Activated CD8-positive, alpha-beta T cell treated with anti-CD3 and anti-CD28 coated beads for 36 hours (primary cell): Measurements from ENCODE around the gene TBATA. TPM values are rescaled to one million over a fixed set of nuclear protein-coding genes. Genes with fewer than 3 reads are reported as not detected.

Source experiments
- ATAC-seq: fragments of 200-7000 bp; cut with Tn5 transposase; one replicate; pipeline ENCODE4 v1.10.0; 2021; ENCODE audit warnings: mild to moderate bottlenecking, moderate library complexity
- CTCF ChIA-PET: fragments of 350-600 bp; sonication (Branson Sonifier 250); formaldehyde crosslinking; loops from one replicate; lab custom pipeline; 2021; ENCODE audit warnings: antibody characterized with exemption; lab: Charles Lee
- POLR2A ChIA-PET: fragments of 350-600 bp; sonication (Branson Sonifier 250); formaldehyde crosslinking; loops from one replicate; lab custom pipeline; 2021; ENCODE audit warnings: antibody characterized with exemption; lab: Charles Lee
- DNase-seq: peaks from one replicate; pipeline ENCODE4 v3.0.0-alpha.2; 2020
- H3K27ac Mint-ChIP-seq: one replicate; pipeline ENCODE4 v1.8.0; 2021; ENCODE audit warnings: mild to moderate bottlenecking, mixed read lengths
- H3K27me3 Mint-ChIP-seq: one replicate; pipeline ENCODE4 v1.8.0; 2021; ENCODE audit warnings: mixed read lengths
- H3K36me3 Mint-ChIP-seq: one replicate; pipeline ENCODE4 v1.8.0; 2021; ENCODE audit warnings: low read depth, mixed read lengths
- H3K4me1 Mint-ChIP-seq: one replicate; pipeline ENCODE4 v1.8.0; 2021; ENCODE audit warnings: low read depth, mixed read lengths
- H3K4me3 Mint-ChIP-seq: one replicate; pipeline ENCODE4 v1.8.0; 2021; ENCODE audit warnings: mild to moderate bottlenecking, moderate library complexity, mixed read lengths
- H3K9me3 Mint-ChIP-seq: one replicate; pipeline ENCODE4 v1.8.0; 2021; ENCODE audit warnings: mixed read lengths
- intact Hi-C: fragments of 100-400 bp; cut with micrococcal nuclease; formaldehyde crosslinking; loops from one replicate; pipeline ENCODE4 v1.10.0; 2022
- total RNA-seq, 2 experiments: library from RNA; stranded (reverse); gene quantifications; one replicate each; pipeline ENCODE4 v1.2.3, GENCODE V29; 2021
- TF ChIP-seq, protein P1 (sequence below): fragments of 200-600 bp; IDR thresholded peaks from one replicate; pipeline ENCODE4 v1.8.0; 2022; ENCODE audit warnings: antibody characterized with exemption, mild to moderate bottlenecking

Gene TBATA
- total RNA-seq, 2 experiments from 2014 or later, result not detected

DNA sequence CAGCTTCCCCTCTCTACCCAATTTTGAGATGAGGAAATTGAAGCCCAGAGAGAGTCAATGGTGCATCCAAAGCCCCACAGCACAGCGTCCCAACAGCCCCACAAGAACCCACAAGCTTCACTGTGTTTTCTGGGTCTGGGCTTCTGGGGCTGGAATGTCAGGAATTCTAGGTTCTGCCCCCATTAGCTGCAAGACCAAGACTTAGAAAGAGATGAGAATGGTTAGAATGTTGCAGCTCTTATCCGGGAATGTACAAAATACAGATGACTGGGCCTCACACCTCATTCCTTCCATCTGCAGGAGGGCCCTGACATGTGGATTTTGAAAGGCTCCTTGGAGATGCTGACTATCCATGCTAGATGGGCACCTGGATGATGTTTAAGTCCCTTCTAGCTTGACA lies 24.5 kb upstream of the TBATA start:
- intact Hi-C loops, result no loop called here
- CTCF ChIA-PET, result interaction anchor here (1.7 kb wide), 1 partner anchor 51 kb away, joined by 5 read pairs; no protein-coding TSS in a partner anchor

DNA sequence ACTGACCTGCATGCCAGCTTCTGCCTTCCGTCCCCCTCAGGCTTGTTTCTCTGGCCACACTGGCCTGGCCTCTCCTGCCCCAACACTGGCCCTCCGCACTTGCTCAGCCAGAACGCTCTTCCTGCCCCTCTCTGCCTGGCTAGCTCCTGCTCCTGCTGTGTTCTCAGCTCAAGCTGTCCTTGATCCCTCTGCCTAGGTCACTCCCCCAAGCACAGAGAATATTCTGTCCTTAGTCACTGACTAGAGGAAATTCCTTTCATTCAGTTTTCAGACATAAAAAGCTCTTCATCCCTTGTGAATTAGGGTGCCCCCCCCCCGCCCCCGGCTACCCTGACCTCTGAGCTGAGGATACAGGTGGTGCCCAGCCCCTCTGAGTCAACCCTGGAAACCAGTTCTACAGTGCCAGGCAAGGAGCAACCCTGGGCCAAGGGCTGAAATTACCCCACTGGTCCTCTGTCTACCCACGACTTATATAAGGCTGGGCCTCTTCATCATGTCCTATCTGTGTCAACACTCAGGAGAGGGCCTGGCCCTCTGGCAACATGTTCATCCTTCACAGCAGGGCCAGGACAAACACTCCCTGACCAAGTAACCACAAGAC lies 23.9 kb upstream of the TBATA start:
- H3K9me3 Mint-ChIP-seq, result no peaks in the 10 kb centered on the region
- H3K36me3 Mint-ChIP-seq, result no peaks in the 10 kb centered on the region
- CTCF ChIA-PET, result interaction anchor here (1.7 kb wide), 1 partner anchor 50 kb away, joined by 5 read pairs; no protein-coding TSS in a partner anchor
- ATAC-seq, result no peak
- TF ChIP-seq, protein P1, sequence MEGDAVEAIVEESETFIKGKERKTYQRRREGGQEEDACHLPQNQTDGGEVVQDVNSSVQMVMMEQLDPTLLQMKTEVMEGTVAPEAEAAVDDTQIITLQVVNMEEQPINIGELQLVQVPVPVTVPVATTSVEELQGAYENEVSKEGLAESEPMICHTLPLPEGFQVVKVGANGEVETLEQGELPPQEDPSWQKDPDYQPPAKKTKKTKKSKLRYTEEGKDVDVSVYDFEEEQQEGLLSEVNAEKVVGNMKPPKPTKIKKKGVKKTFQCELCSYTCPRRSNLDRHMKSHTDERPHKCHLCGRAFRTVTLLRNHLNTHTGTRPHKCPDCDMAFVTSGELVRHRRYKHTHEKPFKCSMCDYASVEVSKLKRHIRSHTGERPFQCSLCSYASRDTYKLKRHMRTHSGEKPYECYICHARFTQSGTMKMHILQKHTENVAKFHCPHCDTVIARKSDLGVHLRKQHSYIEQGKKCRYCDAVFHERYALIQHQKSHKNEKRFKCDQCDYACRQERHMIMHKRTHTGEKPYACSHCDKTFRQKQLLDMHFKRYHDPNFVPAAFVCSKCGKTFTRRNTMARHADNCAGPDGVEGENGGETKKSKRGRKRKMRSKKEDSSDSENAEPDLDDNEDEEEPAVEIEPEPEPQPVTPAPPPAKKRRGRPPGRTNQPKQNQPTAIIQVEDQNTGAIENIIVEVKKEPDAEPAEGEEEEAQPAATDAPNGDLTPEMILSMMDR, result no peak
- POLR2A ChIA-PET, result no interaction called here
- peaks cover 5% of the 10 kb centered on the region for H3K27me3 Mint-ChIP-seq
- intact Hi-C loops, result no loop called here
- no peak for DNase-seq
- no peak overlapping the region for H3K4me3 Mint-ChIP-seq
- no peaks in the 10 kb centered on the region for H3K4me1 Mint-ChIP-seq
- no peak overlapping the region for H3K27ac Mint-ChIP-seq

More for the DNA sequence above, 24.5 kb upstream of the TBATA start:
- Mint-ChIP-seq H3K36me3 (no peaks in the 10 kb centered on the region), H3K9me3 (no peaks in the 10 kb centered on the region), H3K27ac (no peak overlapping the region), H3K4me3 (no peak overlapping the region), H3K27me3 (peaks cover 5% of the 10 kb centered on the region), H3K4me1 (peaks cover 6% of the 10 kb centered on the region)
- ATAC-seq, result no peak
- POLR2A ChIA-PET, result no interaction called here
- no peak for DNase-seq
- TF ChIP-seq, protein P1, result no peak

DNA sequence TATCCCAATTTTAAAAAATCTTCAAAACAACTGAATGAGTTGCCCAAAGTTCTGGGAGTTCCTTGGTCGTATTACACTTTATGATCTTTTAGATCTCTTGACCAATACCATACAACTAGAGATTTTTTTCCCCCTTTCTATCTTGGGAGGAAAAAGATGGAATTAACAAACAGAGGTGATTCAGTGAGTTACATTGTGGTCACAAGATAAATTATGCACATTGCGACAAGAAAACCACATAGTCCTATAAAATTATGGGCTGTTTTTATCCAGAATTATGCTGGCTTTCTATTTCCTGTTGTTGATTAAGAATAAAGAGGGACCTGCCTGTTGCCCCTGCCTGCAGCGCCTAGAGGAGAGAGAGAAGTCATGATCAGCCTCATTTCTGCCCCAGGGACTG lies 22.4 kb upstream of the TBATA start:
- ATAC-seq, result no peak
- POLR2A ChIA-PET, result interaction anchor here (0.9 kb wide), 1 partner anchor 29 kb away, joined by 3 read pairs; no protein-coding TSS in a partner anchor

DNA sequence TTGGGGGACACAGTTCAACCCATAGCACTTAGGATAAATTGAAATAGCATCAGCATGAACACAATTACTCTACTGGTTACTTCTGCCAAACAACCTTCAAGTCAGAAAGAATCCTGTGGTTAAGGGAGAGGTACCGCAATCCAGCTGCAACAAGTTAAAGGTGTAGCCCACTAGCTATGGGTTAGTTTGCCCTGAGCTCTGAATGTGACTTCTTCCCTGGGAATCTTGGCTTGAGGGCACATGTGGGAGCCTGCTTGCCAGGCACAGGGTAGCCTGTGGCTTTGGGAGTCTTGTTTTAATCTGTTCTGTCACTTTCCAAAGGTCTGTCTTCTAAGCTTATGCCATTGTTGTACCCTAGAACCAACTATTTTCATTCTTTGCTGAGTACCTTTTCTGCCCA lies 21.7 kb upstream of the TBATA start:
- Mint-ChIP-seq H3K4me1 (no peaks in the 10 kb centered on the region), H3K27me3 (peaks cover 8% of the 10 kb centered on the region), H3K9me3 (no peaks in the 10 kb centered on the region), H3K36me3 (no peaks in the 10 kb centered on the region), H3K4me3 (no peak overlapping the region), H3K27ac (no peak overlapping the region)
- no peak for ATAC-seq
- intact Hi-C loops, result no loop called here
- TF ChIP-seq, protein P1, result no peak
- ChIA-PET CTCF (interaction anchor here (0.6 to 2.1 kb wide), 4 partner anchors 9 to 75 kb away, joined by 3 to 5 read pairs (median 4); partner anchors contain the start of gene SGPL1), POLR2A (interaction anchor here (0.9 kb wide), 1 partner anchor 29 kb away, joined by 3 read pairs; no protein-coding TSS in a partner anchor)
- no peak for DNase-seq

More for the DNA sequence above, 22.4 kb upstream of the TBATA start:
- Mint-ChIP-seq H3K27ac (no peak overlapping the region), H3K4me1 (no peaks in the 10 kb centered on the region), H3K4me3 (no peak overlapping the region), H3K9me3 (no peaks in the 10 kb centered on the region), H3K27me3 (peaks cover 8% of the 10 kb centered on the region), H3K36me3 (no peaks in the 10 kb centered on the region)
- intact Hi-C loops, result no loop called here
- CTCF ChIA-PET, result interaction anchor here (0.6 to 2.1 kb wide), 3 partner anchors 8 to 49 kb away, joined by 3 to 5 read pairs (median 4); partner anchors contain the start of gene SGPL1
- TF ChIP-seq, protein P1, result no peak
- no peak for DNase-seq

DNA sequence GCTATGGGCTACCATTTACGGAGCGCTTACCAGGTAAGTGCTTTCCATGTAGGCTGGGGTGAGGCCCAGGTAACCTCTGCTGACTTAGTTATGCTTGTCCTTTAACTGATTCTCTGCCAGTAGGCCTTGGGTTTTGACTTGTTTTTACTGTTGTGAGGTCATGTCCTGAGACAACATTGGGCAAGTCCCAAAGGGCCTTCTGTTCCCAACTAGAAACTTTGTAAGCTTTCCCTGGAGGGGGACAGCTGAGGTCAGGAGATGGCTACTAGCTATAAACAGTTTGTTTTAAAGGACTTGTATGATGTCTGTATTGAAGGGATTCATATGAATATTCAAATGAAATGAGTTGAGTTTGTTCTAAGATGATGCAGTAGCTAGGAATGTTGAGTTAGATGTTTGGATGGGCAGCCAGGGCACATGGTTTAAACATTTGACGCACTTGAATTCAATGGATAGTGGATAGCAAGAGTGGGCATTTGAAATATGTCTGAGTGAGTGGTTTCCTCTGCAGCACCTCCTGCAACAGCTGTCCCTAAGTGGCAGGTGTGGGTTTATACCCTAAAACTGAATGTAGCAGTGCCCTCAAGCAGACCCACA lies 20.5 kb upstream of the TBATA start:
- Mint-ChIP-seq H3K27ac (no peak overlapping the region), H3K27me3 (peaks cover 8% of the 10 kb centered on the region), H3K4me3 (no peak overlapping the region), H3K4me1 (no peaks in the 10 kb centered on the region), H3K36me3 (no peaks in the 10 kb centered on the region), H3K9me3 (no peaks in the 10 kb centered on the region)
- intact Hi-C loops, result no loop called here
- DNase-seq (no peak), ATAC-seq (no peak)
- ChIA-PET CTCF (interaction anchor here (0.6 to 2.1 kb wide), 4 partner anchors 47 to 589 kb away, joined by 3 to 5 read pairs (median 4); no protein-coding TSS in a partner anchor), POLR2A (no interaction called here)
- TF ChIP-seq, protein P1, result no peak
